Ovary (tissue), 3 donors: ENCODE results near the gene POLA2.

ENCODE experiments used
- CTCF ChIP-seq, 3 donors: fragments of 450-650 bp in 2 of 3; fragments of 200-600 bp in 1 of 3; IDR thresholded peaks; one replicate each; pipeline versions ENCODE4 v1.5.1 to v1.8.0; 2016 to 2022; ENCODE audit warnings: antibody characterized with exemption in 3 of 3, mild to moderate bottlenecking in 1 of 3
- POLR2A ChIP-seq: fragments of 450-650 bp; IDR thresholded peaks from one replicate; pipeline ENCODE4 v1.6.1; 2017; ENCODE audit warnings: antibody characterized with exemption, mild to moderate bottlenecking, moderate library complexity
- donor health status: DM: no; HTN: no; CAD: no.

- no peak for TF ChIP-seq POLR2A
- no peak for TF ChIP-seq CTCF (IDR thresholded peaks at IDR 0.05)
Observed at GRCh38 chr11:65293909-65294381, 32.2 kb downstream of the POLA2 start.
